ENCODE data around the gene EMID1. TPM values are rescaled to one million over a fixed set of nuclear protein-coding genes. Genes with fewer than 3 reads are reported as not detected.

Gene EMID1
- total and polyA plus RNA-seq, 10 donors = 18.5 to 90.3 (median 61.2) TPM

GRCh38 chr22:29206372-29207242, 911 bp downstream of the EMID1 start:
- H3K9me3 ChIP-seq = no peaks in the 10 kb centered on the region
- WGBS, 5 donors = 32 to 43% (median 37%) methylated on average over 19 of the region's 19 CpGs
- H3K27ac ChIP-seq = peak overlapping the region; percentile 42 to 91 (median 82)
- no peaks in the 10 kb centered on the region for H3K36me3 ChIP-seq
- peaks cover 0 to 64% (median 3%) of the 10 kb centered on the region in 7 donors for H3K27me3 ChIP-seq (replicated peaks in 1 of 7)
- intact Hi-C loops (cut with DNase I; ENCODE audit: low total_unique reads) = no loop called here
- H3K4me3 ChIP-seq = peak overlapping the region; percentile 46 to 77 (median 58)
- no peak for DNase-seq
- peaks cover 35 to 95% (median 69%) of the 10 kb centered on the region in 6 donors for H3K4me1 ChIP-seq
- TF ChIP-seq CTCF (IDR thresholded peaks at IDR 0.05 in 8 of 11, conservative IDR thresholded peaks at IDR 0.05 in 3 of 11) (no peak), POLR2A (IDR thresholded peaks at IDR 0.05) (no peak), POLR2AphosphoS5 (IDR thresholded peaks at IDR 0.05) (no peak)

- Histone ChIP-seq H3K4me3 (peak overlapping the region in 6 of 8 donors; percentile 53 to 77 (median 63)), H3K27ac (peak overlapping the region in 5 of 8 donors; percentile 29 to 91 (median 85)), H3K27me3 (replicated peaks in 1 of 7) (peaks cover 0 to 59% (median 3%) of the 10 kb centered on the region in 7 donors), H3K9me3 (no peaks in the 10 kb centered on the region), H3K4me1 (peaks cover 30 to 89% (median 64%) of the 10 kb centered on the region in 6 donors), H3K36me3 (no peaks in the 10 kb centered on the region)
- no peak for DNase-seq
- intact Hi-C loops (cut with DNase I; ENCODE audit: low total_unique reads) = no loop called here
- TF ChIP-seq POLR2A (IDR thresholded peaks at IDR 0.05) (no peak), CTCF (IDR thresholded peaks at IDR 0.05 in 8 of 11, conservative IDR thresholded peaks at IDR 0.05 in 3 of 11) (no peak), POLR2AphosphoS5 (IDR thresholded peaks at IDR 0.05) (no peak)
- WGBS, 5 donors = 75 to 83% (median 79%) methylated on average over 5 of the region's 5 CpGs
Measured at GRCh38 chr22:29207243-29207550, 1.5 kb downstream of the EMID1 start.

- Histone ChIP-seq H3K36me3 (no peaks in the 10 kb centered on the region), H3K27ac (peak overlapping the region in 7 of 8 donors; percentile 11 to 91 (median 68)), H3K4me3 (peak overlapping the region in 5 of 8 donors; percentile 53 to 77 (median 64)), H3K27me3 (replicated peaks in 1 of 7) (peaks cover 0 to 59% (median 3%) of the 10 kb centered on the region in 7 donors), H3K4me1 (peaks cover 23 to 83% (median 57%) of the 10 kb centered on the region in 6 donors), H3K9me3 (no peaks in the 10 kb centered on the region)
- TF ChIP-seq POLR2AphosphoS5 (IDR thresholded peaks at IDR 0.05) = no peak
- no peak for TF ChIP-seq CTCF (IDR thresholded peaks at IDR 0.05 in 8 of 11, conservative IDR thresholded peaks at IDR 0.05 in 3 of 11)
- TF ChIP-seq POLR2A (IDR thresholded peaks at IDR 0.05) = no peak
- intact Hi-C loops (cut with DNase I; ENCODE audit: low total_unique reads) = no loop called here
- 37 to 47% (median 41%) methylated on average over 11 of the region's 11 CpGs for WGBS, 5 donors
- no peak for DNase-seq
Measured at GRCh38 chr22:29207562-29208501, 2.1 kb downstream of the EMID1 start.

All from spleen (tissue), 11 donors.